IPS-NIHi7 (cell line): Measurements from ENCODE around the gene ZNF440.
"Not testable (repeated sequence)": the region's sequence is repeated elsewhere in the genome, so short reads cannot be mapped to it uniquely, and the experiment has no call there.

Experiments used
- DNase-seq: peaks from one replicate; pipeline ENCODE4 v3.0.0; 2012; ENCODE audit warnings: mixed read lengths; ENCODE audit errors: extremely low spot score

The ZNF440 gene

GRCh38 chr19:11814029-11814699 lies at the start of gene ZNF440:
Gene ZNF440, plus strand, starts transcription at chr19:11814273. Its CDS starts 175 bp downstream, at chr19:11814448.
- DNase-seq, result peak; percentile 99

GRCh38 chr19:11766597-11767591 lies 47.2 kb upstream of the ZNF440 start, which contains the start of gene ZNF441:
Gene ZNF441, plus strand, starts transcription at chr19:11767000. Its CDS starts 194 bp downstream, at chr19:11767194.
- peak; percentile 96 for DNase-seq

GRCh38 chr19:11767633-11768133 lies 46.4 kb upstream of the ZNF440 start:
- peak; percentile 17 for DNase-seq

GRCh38 chr19:11769995-11770394 lies 44.1 kb upstream of the ZNF440 start:
- DNase-seq, result no peak

GRCh38 chr19:11771520-11771919 lies 42.6 kb upstream of the ZNF440 start:
- DNase-seq, result not testable (repeated sequence)

- not testable (repeated sequence) for DNase-seq
Observed at GRCh38 chr19:11776669-11777068, 37.4 kb upstream of the ZNF440 start.

- DNase-seq, result no peak
Observed at GRCh38 chr19:11780431-11781020, 33.5 kb upstream of the ZNF440 start.

GRCh38 chr19:11781295-11782057 lies 32.6 kb upstream of the ZNF440 start:
- no peak for DNase-seq

- DNase-seq, result no peak
Observed at GRCh38 chr19:11783767-11784166, 30.3 kb upstream of the ZNF440 start.

- no peak for DNase-seq
Observed at GRCh38 chr19:11784356-11784755, 29.7 kb upstream of the ZNF440 start.

GRCh38 chr19:11787536-11787935 lies 26.5 kb upstream of the ZNF440 start:
- no peak for DNase-seq

- DNase-seq, result no peak
Observed at GRCh38 chr19:11792942-11793341, 21.1 kb upstream of the ZNF440 start.

GRCh38 chr19:11797491-11797890 lies 16.6 kb upstream of the ZNF440 start:
- peak; percentile 83 for DNase-seq

GRCh38 chr19:11798391-11799330 lies 15.4 kb upstream of the ZNF440 start, which contains the start of gene ZNF491:
Gene ZNF491, plus strand, starts transcription at chr19:11798523. Its CDS starts 7,431 bp downstream, at chr19:11805954.
- peak; percentile 99 for DNase-seq

- DNase-seq, result no peak
Observed at GRCh38 chr19:11806354-11807098, 7.5 kb upstream of the ZNF440 start.

GRCh38 chr19:11807099-11807380 lies 7.0 kb upstream of the ZNF440 start:
- no peak for DNase-seq

GRCh38 chr19:11813703-11814028 lies 407 bp upstream of the ZNF440 start:
- DNase-seq, result no peak

GRCh38 chr19:11814700-11815035 lies 595 bp downstream of the ZNF440 start:
- DNase-seq, result peak; percentile 14

- DNase-seq, result no peak
Observed at GRCh38 chr19:11821474-11822109, 7.5 kb downstream of the ZNF440 start.
